GM18499 (cell line): Measurements from ENCODE around the gene C4orf50.
"Not testable (repeated sequence)": the region's sequence is repeated elsewhere in the genome, so short reads cannot be mapped to it uniquely, and the experiment has no call there.

Source experiments
- ATAC-seq: cut with Tn5 transposase; IDR thresholded peaks from one replicate; pipeline ENCODE4 v1.9.1; 2021; ENCODE audit warnings: moderate number of reproducible peaks; ENCODE audit not compliant: insufficient read depth, unreplicated experiment

Gene C4orf50

DNA sequence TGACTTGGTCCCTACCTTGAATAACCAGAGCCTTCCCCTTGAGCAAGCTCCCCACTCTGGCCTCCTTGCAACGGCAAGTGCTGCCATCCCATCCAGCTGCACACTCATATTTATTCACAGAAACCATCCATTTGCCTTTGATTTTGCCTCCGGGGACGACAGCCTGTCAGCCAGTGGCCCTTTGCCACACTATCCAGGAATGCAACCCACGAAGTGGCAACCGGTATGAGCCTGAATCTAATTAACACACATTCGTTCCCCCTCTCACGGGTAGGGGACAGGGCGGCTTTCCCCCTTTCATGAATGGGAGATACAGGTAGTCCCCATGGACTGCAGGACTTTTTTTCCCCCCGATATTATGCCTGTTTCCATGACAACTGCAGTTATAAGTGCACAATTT, 140.8 kb downstream of the C4orf50 start:
- no peak for ATAC-seq

DNA sequence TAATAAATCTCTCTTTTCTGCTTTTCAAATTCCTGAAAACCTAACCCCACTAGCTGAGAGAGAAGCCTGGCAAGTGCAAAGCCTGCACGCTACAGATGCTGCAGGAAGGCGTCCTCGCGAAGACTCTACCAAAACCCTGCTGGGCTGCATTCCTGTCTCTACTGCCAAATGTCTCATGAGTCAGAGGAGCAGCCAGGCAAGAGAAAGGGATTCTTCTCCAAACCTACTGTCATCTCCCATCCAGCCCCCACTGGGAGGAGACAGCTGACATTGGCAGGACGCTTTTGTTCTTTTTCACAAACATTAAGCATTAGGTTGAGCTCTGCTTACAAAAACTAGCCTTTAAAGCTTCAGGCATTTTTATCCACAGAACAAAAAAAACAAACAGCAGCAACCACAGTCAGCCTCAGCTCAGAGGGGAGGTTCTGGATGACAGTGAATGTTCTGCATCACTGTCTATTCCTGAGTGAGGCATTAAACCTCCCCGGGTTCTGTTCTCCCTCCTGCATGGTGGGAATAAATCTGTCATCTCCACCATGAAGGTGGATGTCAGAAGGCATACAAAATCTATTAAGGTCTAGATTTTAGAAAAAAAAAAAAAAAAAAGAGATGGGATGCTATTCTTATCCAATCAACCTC, 143.3 kb downstream of the C4orf50 start:
- no peak for ATAC-seq

DNA sequence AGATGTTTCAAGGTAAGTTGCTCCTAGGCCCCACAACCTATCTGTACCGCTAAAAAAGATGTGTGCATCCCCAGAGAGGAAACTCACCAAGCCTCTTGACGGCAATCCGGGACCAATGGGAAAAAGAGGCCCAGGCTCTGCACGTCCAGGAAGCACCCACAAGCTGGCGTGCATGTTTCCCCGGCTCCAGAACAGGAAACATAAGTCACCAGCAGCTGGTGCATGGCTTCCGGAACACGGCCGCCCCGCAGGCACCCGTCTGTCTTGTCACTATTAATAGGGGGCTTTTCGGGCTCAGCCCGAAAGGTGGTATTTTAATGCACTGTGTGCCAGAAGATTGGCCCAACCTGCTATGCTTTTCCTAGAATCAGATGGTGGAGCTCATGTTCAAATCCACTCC, 147.5 kb downstream of the C4orf50 start:
- ATAC-seq, result no peak

DNA sequence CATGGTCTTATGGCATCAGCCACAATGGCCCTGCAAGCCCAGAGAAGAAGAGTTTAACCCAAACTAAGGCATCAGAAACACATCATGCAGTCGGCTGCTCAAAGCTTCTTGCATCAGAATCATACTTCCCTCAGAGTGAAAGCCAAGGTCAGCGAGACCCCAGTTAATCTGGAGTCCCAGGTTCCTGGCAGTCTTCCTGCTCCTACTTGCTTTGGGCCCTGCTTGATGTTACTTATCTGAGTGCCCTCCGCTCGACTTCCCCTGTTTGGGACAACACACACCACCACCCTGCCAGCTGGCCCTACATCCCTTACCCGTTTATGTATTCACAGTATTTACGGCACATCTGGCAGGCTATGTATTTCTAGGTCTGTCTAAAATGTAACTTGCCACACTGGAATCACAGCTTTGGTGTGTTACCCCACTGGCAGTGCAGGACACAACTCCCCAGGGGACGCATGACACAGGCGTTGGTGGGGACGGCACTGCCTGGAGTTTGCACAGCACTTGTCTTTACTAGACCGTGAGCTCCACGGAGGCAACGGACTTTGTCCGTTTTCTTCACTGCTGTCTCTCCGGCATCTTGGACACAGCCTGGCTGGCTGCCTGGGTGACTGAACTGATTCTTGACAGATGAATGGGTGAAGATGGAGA, 148.1 kb downstream of the C4orf50 start:
- no peak for ATAC-seq

DNA sequence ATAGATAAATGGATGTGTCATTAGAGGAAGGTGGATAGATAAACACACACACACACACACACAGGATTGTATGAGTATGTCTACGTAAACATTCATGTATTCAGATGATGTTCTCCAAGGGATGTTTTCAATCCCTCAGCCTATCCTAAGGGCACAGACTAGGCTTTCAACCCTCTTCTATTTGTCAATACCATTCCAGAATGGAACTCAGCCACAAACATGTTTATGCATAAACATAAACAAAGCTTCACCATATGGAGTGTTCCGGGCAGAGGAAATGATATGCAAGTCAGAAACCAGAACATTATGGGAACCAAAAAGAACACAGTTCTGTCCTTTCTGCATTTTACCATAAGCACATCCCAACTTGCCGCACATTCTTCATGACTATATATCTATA, 150.4 kb downstream of the C4orf50 start:
- no peak for ATAC-seq

DNA sequence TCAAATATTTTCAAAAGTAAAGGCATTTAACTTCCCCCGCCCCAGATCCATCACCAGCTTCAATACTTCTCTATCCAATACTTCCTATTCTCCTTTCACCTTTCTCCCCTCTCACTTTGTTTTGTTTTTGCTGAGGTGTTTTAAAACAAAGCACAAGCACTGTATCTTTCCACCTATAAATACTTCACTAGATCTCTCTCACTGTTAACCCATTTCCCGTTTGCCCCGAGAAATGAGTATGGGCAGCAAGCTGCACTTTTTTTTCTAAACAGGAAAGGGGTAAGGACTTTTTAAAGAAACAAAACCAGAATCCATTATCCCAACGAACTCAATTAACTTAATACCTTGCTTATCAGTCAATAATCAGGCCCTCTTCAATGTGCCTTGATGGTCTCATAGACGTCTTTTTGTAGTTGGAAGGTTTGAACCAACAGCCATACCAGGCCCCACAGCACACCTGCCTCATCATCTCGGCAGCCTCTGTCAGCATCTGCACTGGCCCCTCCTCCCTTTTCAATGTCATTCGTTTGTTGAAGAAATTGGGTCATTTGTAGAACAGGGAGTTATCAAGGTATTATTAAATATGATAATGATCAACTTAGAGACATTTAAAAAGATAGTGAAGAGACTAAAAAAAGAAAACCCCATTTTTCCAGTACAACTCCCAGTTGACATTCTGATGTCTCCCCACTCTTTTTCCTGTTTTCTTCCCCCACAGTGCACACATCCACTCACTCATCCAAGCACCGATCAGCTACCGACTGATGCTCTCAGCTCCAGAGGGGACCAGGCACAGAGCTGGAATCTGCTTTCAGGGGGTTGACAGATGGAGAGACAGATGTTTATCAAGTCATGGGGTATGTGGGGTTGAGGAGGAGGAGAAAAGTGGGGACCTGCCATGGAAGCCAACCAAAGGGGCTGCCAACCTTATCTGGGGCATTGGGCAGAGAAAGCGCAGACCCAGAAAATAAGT, 151.1 kb downstream of the C4orf50 start:
- ATAC-seq, result no peak

DNA sequence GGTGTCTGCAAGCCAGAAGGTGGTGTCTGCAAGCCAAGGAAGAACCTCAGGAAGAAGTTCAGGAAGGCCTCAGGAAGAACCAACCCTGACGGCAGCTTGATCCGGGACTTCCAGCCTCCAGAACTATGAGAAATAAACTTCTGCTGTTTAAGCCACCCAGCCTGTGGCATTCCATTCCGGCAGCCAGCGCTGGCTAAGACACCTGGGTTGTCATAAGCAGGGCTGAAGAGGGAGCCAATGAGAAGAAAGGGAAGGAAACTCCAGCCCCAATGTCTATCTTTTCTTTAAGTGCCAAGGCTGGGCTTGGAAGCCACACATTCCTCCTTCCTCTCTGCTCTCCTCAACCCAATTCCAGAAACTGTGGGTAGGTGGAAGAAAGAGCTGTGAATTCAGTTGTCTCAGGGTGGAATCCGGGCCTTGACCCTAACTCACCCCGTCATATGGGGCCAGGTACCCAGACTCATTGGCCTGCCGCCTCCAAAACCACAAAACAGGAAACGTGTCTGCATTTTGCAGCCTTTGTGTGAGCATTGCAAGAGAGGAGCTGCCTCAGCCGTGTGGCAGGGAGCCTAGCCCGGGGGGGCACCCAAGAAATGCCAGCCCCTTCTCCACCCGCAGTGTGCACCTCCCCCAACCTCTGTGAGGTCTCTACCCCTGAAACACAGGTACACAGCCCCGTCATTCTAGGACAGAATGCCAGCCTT, 152.2 kb downstream of the C4orf50 start:
- ATAC-seq, result no peak

DNA sequence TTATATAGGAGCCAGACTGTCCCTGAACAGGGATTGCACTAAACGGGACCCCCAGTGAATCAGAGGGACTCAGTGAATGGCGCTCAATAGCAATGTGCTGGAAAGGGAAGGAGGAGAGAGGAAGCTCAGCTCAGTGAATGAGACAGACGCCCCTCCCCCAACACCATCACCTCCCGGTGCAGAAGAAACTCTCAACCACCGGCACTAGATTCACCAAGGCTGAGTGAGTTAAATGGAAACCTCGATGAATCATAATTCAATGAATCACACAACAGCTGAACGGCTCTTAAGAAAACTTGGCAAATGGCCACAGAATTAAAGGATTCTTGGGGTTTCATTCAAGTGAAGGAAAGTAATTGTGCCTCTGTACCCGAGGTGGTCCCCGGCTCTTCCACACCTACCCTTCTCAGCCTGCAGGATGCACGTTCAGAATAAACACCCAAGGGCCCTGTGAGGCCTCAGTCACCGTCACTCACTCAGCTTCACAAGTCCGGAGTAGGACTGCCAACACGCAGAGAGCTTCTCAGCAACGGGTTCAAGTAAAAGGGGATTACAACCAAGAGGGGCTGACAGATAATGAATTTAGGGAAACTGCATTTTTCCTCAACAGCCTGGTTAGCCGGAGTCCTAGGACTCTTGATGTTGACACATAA, 154.6 kb downstream of the C4orf50 start:
- ATAC-seq, result no peak

DNA sequence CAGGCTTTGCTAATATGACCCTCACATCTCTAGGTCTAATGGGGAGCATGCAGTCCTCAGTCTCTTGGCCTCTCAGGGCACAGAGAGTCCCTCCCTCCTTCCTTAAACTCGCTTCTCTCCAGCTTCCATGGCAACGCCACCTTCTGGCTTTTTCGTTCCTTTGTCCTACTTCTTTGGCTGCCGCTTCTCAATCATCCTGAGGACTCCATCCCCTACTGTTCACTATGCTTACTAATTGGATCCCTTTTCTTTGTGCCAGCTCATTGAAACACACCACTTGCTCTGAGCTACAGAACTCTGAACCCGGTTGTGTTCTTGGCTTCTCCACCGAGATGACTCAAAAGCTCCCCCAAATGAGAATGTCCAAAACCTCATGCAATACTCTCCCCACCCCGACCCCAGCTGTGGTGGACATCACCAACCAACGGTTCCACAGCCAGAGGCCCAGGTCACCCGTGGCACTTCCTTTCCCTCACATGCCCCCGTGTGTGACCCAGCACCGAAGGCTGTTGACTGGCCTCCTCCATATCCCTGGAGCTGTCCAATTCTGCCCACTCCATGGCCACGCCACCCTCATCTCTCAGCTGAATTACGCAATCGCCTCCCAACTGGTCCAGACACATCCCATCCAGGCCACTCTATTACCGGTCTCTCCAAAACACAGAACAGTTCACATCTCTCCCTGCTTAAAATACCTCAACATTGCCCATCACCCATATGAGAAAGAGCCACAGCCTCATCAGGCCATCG, 160.0 kb downstream of the C4orf50 start:
- ATAC-seq, result no peak

DNA sequence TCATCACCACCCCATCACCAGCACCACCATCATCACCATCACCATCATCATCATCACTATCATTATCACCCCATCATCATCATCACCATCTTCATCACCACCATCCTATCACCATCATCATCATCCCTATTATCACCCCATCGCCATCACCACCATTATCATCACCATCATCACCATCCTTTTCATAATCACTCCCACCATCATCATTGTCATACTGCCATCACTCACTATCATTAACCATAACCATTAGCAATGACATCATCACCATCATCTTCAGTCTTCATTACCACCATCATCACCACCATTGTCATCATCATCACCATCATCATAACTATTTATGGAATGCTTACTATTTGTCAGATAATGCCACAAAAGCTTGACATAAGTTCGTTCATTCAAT, 161.0 kb downstream of the C4orf50 start:
- ATAC-seq, result no peak

DNA sequence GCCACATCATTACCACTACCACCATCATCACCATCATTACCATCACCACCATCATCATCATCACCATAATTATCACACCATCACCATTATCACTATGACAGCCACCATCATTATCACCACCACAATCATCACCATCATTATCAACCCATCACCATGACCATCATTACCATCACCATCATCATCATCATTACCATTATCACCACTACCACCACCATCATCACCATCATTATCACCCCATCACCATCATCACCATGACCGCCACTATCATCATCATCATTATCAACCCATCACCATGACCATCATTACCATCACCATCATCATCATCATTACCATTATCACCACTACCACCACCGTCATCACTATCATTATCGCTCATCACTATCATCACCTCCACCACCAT, 161.9 kb downstream of the C4orf50 start:
- not testable (repeated sequence) for ATAC-seq

DNA sequence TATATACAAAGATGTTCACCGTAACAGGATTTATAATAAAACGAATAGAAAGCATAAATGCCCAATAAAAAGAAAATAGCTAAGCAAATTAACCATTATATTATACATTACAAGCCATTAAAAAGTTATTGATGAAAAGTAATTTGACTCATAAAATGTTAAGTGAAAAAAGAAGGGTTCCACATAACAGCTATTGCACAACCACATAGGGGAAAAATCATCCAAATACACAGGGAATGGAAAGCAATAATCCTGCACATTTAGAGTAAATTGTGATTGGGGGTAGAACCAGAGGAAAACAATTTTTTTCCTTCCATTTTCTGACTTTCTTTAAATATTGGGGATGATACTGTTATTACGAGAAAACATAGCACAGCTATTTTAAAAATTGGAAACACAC, 163.3 kb downstream of the C4orf50 start:
- no peak for ATAC-seq

DNA sequence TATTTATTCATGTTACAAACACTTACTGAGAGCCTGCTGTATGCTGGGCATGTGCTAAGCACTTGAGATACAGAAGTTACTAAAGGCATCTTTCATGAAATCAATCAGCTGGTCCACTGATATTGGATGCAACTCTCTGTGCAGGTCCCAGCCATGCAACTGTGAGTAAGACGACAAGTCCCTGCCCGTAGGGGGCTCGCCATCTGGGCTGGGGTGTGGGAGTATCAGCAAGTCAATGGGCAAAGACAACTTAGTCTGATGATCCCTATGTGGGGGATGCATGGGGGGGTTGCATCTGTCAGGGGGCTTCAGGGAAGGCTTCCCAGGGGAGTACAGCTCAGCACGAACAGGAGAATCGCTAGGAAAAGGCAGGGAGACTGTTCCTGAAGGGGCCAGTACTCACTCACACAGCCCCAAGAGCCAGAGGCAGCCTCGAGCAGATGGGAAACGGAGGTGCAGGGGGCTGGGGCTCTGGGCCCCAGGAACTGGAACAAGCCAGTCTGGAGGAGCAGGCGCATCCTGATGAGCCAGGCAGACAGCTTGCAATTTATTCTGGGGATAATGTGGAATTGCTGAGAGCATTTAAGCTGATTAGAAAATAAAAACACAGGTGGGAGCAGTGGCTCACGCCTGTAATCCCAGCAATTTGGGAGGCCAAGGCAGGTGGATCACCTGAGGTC, 165.6 kb downstream of the C4orf50 start:
- ATAC-seq, result no peak

DNA sequence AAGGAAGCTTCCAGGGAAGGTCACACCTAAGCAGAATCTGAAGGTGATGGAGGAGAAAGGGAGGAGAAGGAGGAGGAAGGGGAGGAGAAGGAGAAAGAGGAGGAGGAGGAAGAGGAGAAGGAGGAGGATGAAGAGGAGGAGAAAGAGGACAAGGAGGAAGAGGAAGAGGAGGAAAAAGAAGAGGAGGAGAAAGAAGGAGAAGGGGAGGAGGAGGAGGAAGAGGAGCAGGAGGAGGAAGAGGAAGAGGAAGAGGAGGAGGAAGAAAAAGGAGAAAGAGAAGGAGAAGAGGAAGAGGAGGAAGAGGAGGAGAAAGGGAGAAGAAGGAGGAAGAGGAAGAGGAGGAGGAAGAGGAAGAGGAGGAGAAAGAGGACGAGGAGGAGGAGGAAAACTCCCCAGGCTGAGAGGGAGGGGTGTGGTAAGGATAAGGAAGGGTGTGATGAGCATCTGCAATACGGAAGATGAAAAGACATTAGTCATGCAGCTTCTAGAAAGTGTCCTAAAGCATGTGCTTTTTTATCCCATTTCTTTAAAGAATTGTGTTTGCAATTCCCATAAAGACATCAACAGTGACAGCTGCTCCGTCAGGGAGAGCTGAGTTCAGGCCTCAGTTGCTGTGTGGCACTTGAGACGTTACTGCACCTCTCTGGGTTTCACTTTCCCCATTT, 166.5 kb downstream of the C4orf50 start:
- ATAC-seq, result no peak
